GM12865 (cell line): ENCODE data around the gene DLX3.

ENCODE experiments used
- DNase-seq: peaks from one replicate; pipeline ENCODE4 v3.0.0; 2010; ENCODE audit warnings: low read depth
- H3K4me3 ChIP-seq: 2 replicates; pipeline ENCODE4 v1.5.1; 2011; ENCODE audit warnings: mild to moderate bottlenecking, low read depth, low read length, control low read depth
- TF ChIP-seq, protein P1 (sequence below): IDR thresholded peaks from 2 replicates; pipeline ENCODE4 v1.5.1; 2011; ENCODE audit warnings: low read length, control low read depth, low read depth, inconsistent platforms; ENCODE audit not compliant: insufficient read depth; ENCODE audit errors: missing control alignments

The DLX3 gene

DNA sequence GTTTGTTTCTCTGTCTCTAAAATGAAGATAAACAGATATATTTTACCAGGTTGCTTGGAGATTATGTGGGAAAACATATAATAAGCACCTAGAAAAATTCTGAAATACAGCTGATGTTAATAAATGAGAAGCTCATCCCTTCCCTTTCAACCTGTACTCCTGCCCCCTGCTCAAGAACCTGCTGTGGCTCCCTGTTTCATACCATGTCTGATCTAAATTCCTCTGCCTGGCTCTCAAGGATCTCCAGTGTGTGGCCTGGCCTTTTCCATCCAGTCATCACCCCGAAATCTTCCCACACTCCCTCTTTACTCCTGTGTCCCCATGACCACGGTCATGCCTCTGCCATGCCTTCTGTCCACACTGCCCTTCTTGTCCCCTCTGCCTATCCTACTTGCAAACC lies 45.4 kb downstream of the DLX3 start:
- no peak overlapping the region for H3K4me3 ChIP-seq
- TF ChIP-seq, protein P1, sequence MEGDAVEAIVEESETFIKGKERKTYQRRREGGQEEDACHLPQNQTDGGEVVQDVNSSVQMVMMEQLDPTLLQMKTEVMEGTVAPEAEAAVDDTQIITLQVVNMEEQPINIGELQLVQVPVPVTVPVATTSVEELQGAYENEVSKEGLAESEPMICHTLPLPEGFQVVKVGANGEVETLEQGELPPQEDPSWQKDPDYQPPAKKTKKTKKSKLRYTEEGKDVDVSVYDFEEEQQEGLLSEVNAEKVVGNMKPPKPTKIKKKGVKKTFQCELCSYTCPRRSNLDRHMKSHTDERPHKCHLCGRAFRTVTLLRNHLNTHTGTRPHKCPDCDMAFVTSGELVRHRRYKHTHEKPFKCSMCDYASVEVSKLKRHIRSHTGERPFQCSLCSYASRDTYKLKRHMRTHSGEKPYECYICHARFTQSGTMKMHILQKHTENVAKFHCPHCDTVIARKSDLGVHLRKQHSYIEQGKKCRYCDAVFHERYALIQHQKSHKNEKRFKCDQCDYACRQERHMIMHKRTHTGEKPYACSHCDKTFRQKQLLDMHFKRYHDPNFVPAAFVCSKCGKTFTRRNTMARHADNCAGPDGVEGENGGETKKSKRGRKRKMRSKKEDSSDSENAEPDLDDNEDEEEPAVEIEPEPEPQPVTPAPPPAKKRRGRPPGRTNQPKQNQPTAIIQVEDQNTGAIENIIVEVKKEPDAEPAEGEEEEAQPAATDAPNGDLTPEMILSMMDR: no peak
- DNase-seq: no peak

DNA sequence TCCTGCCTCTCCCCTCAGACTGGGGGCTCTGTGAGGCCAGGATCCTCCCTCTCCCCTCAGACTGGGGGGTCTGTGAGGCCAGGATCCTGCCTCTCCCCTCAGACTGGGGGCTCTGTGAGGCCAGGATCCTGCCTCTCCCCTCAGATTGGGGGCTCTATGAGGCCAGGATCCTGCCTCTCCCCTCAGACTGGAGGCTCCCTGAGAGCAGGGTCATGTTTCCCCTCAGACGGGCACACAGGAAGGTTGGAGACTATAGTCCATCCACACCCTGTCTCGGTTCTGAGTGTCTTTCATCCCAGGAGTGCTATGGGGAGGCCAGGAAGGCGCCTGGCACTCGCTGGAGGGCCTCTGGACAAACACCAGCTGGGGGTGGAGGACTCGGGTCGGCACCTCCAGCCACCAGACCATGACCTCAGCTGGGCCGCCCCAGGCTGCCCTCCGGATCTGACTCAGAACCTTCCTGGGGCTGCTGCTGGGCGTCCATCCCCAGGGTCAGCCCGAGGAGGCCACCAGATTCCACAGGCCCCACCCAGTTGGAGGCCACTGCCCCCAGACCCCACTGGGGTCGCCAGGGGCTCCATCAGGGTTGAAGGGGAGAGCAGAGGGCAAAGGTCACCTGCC lies 48.0 kb downstream of the DLX3 start:
- TF ChIP-seq, protein P1: no peak

DNA sequence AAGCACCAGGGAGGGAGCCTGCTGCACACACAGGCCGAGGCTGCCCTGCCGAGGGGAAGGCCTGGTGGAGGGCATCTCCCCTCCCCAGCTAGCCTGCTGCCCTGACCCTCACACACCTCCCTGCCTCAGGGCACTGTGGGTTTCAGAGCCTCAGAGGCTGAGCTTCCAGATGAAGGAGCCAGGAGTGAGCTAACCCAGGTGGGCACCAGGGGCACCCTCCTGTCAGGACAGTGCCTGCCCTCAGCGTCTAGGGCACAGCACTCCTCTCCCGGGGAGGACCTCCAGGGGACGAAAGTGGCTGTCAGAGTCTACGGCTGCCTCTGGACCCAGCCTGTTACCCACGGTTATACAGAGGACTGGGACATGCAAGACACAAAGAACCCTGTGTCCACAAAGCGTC lies 48.8 kb downstream of the DLX3 start:
- DNase-seq: no peak
- TF ChIP-seq, protein P1: no peak
- H3K4me3 ChIP-seq: no peak overlapping the region

More for the DNA sequence above, 48.0 kb downstream of the DLX3 start:
- no peak overlapping the region for H3K4me3 ChIP-seq
- DNase-seq: no peak

DNA sequence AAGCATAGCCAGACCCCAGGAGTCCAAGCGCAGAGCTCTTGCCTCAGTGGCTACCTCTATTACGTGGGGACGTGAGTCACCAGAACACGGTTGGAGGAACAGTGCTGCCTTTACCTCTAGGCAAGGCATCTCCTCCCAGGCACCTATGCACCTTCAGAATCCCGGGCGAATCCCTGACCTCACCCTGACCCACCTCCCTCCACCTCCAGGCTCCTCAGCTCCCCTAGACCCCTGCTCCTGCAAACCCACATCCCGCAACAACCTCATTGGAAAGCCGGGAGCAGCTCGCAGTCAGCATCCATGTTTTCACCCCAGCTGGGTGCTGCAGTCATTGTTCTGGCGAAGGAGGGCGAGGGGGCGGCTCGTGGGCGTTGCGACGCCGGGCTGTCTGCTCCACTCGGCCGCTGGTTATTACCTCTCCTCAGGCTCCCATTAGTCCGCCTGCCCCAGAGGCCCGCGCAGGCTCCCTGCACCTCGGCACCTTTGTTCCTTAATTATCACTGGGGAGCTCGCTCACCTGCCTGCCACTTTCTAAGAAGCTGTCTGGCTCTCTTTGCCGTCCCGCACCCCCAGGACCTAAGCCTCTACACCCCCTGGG lies 50.7 kb downstream of the DLX3 start:
- H3K4me3 ChIP-seq: no peak overlapping the region
- DNase-seq: no peak
- TF ChIP-seq, protein P1: no peak

- TF ChIP-seq, protein P1: no peak
- H3K4me3 ChIP-seq: no peak overlapping the region
- no peak for DNase-seq
Measured at GRCh38 chr17:49942947-49943346, 52.1 kb downstream of the DLX3 start.

DNA sequence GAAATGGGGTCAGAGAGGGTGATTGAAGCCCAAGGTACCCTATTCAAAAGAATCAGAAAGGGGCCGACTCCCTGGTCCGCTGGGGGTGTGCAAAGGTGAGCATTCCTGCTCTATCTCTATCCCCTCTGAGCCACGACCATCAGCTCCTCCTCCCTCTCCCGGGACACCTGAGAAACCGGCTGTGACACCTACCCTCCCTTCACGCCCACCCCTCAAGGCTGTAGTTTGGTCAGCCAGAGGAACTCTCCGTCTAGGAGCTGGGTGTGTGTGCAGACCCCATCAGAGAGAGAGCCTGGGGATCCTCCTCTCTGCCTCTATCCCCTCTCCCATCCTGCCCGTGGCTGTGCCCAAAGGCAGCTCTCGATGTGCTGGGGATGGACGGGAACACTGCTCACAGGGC lies 53.6 kb downstream of the DLX3 start:
- DNase-seq: no peak
- no peak overlapping the region for H3K4me3 ChIP-seq
- TF ChIP-seq, protein P1: no peak
